Measurements from ENCODE around the gene HNRNPU. TPM values are rescaled to one million over a fixed set of nuclear protein-coding genes. Genes with fewer than 3 reads are reported as not detected.

HNRNPU gene
- total RNA-seq, 2 donors from 2014 or later: 403 to 475 TPM

- no peaks in the 10 kb centered on the region for H3K27me3 Mint-ChIP-seq
- no peaks in the 10 kb centered on the region for H3K36me3 Mint-ChIP-seq
- no peak overlapping the region for H3K27ac Mint-ChIP-seq
- ATAC-seq (no peak), DNase-seq (ENCODE audit: low spot score) (no peak)
- no peaks in the 10 kb centered on the region for H3K4me1 Mint-ChIP-seq (ENCODE audit: low read depth in 2 of 2)
- no peaks in the 10 kb centered on the region for H3K9me3 Mint-ChIP-seq
- no peak overlapping the region for H3K4me3 Mint-ChIP-seq
Observed at GRCh38 chr1:244822878-244823277, 41.5 kb downstream of the HNRNPU start.

DNA sequence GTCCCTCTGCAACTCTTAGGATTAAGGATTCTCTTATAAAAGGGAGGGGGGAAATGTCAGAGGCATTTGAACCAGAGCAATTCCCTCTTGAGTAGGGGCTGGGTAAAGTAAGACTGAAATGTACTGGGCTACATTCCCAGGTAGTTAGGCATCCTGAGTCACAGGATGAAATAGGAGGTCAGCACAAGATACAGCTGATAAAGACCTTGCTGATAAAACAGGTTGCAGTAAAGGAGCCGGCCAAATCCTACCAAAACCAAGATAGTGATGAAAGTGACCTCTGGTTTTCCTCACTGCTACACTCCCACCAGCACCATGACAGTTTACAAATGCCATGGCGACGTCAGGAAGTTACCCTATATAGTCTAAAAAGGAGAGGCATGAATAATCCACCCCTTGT, 43.2 kb downstream of the HNRNPU start:
- Mint-ChIP-seq H3K9me3 (no peaks in the 10 kb centered on the region), H3K27me3 (peaks cover 0 to 4% of the 10 kb centered on the region in 2 donors), H3K4me3 (no peak overlapping the region), H3K36me3 (no peaks in the 10 kb centered on the region), H3K27ac (no peak overlapping the region), H3K4me1 (ENCODE audit: low read depth in 2 of 2) (no peaks in the 10 kb centered on the region)
- ATAC-seq (no peak), DNase-seq (ENCODE audit: low spot score) (no peak)

- ATAC-seq (no peak), DNase-seq (ENCODE audit: low spot score) (no peak)
- no peaks in the 10 kb centered on the region for H3K9me3 Mint-ChIP-seq
- no peaks in the 10 kb centered on the region for H3K36me3 Mint-ChIP-seq
- H3K27ac Mint-ChIP-seq: no peak overlapping the region
- peaks cover 0 to 4% of the 10 kb centered on the region in 2 donors for H3K4me1 Mint-ChIP-seq (ENCODE audit: low read depth in 2 of 2)
- no peak overlapping the region for H3K4me3 Mint-ChIP-seq
- H3K27me3 Mint-ChIP-seq: peaks cover 0 to 11% of the 10 kb centered on the region in 2 donors
Observed at GRCh38 chr1:244820131-244820530, 44.2 kb downstream of the HNRNPU start.

- H3K4me1 Mint-ChIP-seq (ENCODE audit: low read depth in 2 of 2): peaks cover 0 to 4% of the 10 kb centered on the region in 2 donors
- H3K4me3 Mint-ChIP-seq: no peak overlapping the region
Observed at GRCh38 chr1:244817415-244817894, 46.9 kb downstream of the HNRNPU start.

GRCh38 chr1:244815600-244816099, 48.7 kb downstream of the HNRNPU start:
- Mint-ChIP-seq H3K27me3 (peaks cover 0 to 11% of the 10 kb centered on the region in 2 donors), H3K36me3 (no peaks in the 10 kb centered on the region), H3K9me3 (no peaks in the 10 kb centered on the region), H3K4me3 (peak overlapping the region; percentile 42), H3K4me1 (ENCODE audit: low read depth in 2 of 2) (peaks cover 0 to 4% of the 10 kb centered on the region in 2 donors), H3K27ac (no peak overlapping the region)
- DNase-seq (ENCODE audit: low spot score) (no peak), ATAC-seq (no peak)

More at GRCh38 chr1:244817415-244817894, 46.9 kb downstream of the HNRNPU start:
- Mint-ChIP-seq H3K9me3 (no peaks in the 10 kb centered on the region), H3K36me3 (no peaks in the 10 kb centered on the region), H3K27me3 (peaks cover 0 to 11% of the 10 kb centered on the region in 2 donors), H3K27ac (no peak overlapping the region)
- ATAC-seq (no peak), DNase-seq (ENCODE audit: low spot score) (no peak)

GRCh38 chr1:244813327-244813726, 51.0 kb downstream of the HNRNPU start:
- no peak for ATAC-seq
- Mint-ChIP-seq H3K36me3 (no peaks in the 10 kb centered on the region), H3K27ac (no peak overlapping the region), H3K9me3 (no peaks in the 10 kb centered on the region), H3K27me3 (peaks cover 0 to 14% of the 10 kb centered on the region in 2 donors), H3K4me1 (ENCODE audit: low read depth in 2 of 2) (peaks cover 0 to 4% of the 10 kb centered on the region in 2 donors), H3K4me3 (no peak overlapping the region)
- DNase-seq (ENCODE audit: low spot score): no peak

GRCh38 chr1:244810221-244810620, 54.1 kb downstream of the HNRNPU start:
- Mint-ChIP-seq H3K27me3 (peaks cover 4 to 7% of the 10 kb centered on the region in 2 donors), H3K4me1 (ENCODE audit: low read depth in 2 of 2) (no peaks in the 10 kb centered on the region), H3K4me3 (no peak overlapping the region), H3K36me3 (no peaks in the 10 kb centered on the region), H3K27ac (no peak overlapping the region), H3K9me3 (no peaks in the 10 kb centered on the region)
- no peak for DNase-seq (ENCODE audit: low spot score)
- no peak for ATAC-seq

- peaks cover 4 to 7% of the 10 kb centered on the region in 2 donors for H3K27me3 Mint-ChIP-seq
- H3K27ac Mint-ChIP-seq: no peak overlapping the region
- H3K4me1 Mint-ChIP-seq (ENCODE audit: low read depth in 2 of 2): no peaks in the 10 kb centered on the region
- ATAC-seq (no peak), DNase-seq (ENCODE audit: low spot score) (no peak)
- no peaks in the 10 kb centered on the region for H3K9me3 Mint-ChIP-seq
- no peaks in the 10 kb centered on the region for H3K36me3 Mint-ChIP-seq
- H3K4me3 Mint-ChIP-seq: no peak overlapping the region
Observed at GRCh38 chr1:244807138-244807537, 57.2 kb downstream of the HNRNPU start.

DNA sequence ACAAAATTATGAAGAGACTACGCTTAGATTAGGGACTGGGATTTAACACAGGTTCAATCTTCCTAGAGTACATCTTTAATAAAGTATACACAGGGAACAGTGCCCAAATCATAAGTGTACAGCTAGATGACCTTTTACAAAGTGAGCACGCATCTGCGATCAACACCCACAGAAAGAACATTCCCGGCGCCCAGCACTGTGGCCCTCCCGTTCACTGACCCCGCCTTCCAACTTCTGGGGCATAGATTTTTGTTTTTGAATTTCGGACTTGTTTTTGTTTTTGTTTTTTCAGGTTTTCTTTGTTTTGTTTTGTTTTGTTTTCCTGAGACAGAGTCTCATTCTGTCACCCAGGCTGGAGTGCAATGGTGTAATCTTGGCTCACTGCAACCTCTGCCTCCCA, 59.5 kb downstream of the HNRNPU start:
- peaks cover 2 to 7% of the 10 kb centered on the region in 2 donors for H3K27me3 Mint-ChIP-seq
- H3K9me3 Mint-ChIP-seq: no peaks in the 10 kb centered on the region
- peaks cover 2 to 4% of the 10 kb centered on the region in 2 donors for H3K4me1 Mint-ChIP-seq (ENCODE audit: low read depth in 2 of 2)
- no peaks in the 10 kb centered on the region for H3K36me3 Mint-ChIP-seq
- DNase-seq (ENCODE audit: low spot score) (no peak), ATAC-seq (no peak)
- H3K4me3 Mint-ChIP-seq: no peak overlapping the region
- H3K27ac Mint-ChIP-seq: no peak overlapping the region

- DNase-seq (ENCODE audit: low spot score): no peak
- H3K4me3 Mint-ChIP-seq: no peak overlapping the region
- H3K27me3 Mint-ChIP-seq: peaks cover 0 to under 1% of the 10 kb centered on the region in 2 donors
- no peak for ATAC-seq
- no peak overlapping the region for H3K27ac Mint-ChIP-seq
- no peaks in the 10 kb centered on the region for H3K36me3 Mint-ChIP-seq
- no peaks in the 10 kb centered on the region for H3K9me3 Mint-ChIP-seq
- H3K4me1 Mint-ChIP-seq (ENCODE audit: low read depth in 2 of 2): peaks cover 2 to 4% of the 10 kb centered on the region in 2 donors
Observed at GRCh38 chr1:244802556-244803239, 61.6 kb downstream of the HNRNPU start.

- DNase-seq (ENCODE audit: low spot score) (no peak), ATAC-seq (no peak)
- H3K9me3 Mint-ChIP-seq: no peaks in the 10 kb centered on the region
- H3K27ac Mint-ChIP-seq: no peak overlapping the region
- H3K4me1 Mint-ChIP-seq (ENCODE audit: low read depth in 2 of 2): peaks cover 2 to 4% of the 10 kb centered on the region in 2 donors
- no peaks in the 10 kb centered on the region for H3K27me3 Mint-ChIP-seq
- H3K36me3 Mint-ChIP-seq: no peaks in the 10 kb centered on the region
- H3K4me3 Mint-ChIP-seq: no peak overlapping the region
Observed at GRCh38 chr1:244802041-244802440, 62.3 kb downstream of the HNRNPU start.

GRCh38 chr1:244801246-244801645, 63.1 kb downstream of the HNRNPU start:
- H3K27ac Mint-ChIP-seq: no peak overlapping the region
- peak; percentile 56 to 59 for ATAC-seq
- H3K4me1 Mint-ChIP-seq (ENCODE audit: low read depth in 2 of 2): peaks cover 2 to 4% of the 10 kb centered on the region in 2 donors
- no peaks in the 10 kb centered on the region for H3K27me3 Mint-ChIP-seq
- DNase-seq (ENCODE audit: low spot score): no peak
- H3K36me3 Mint-ChIP-seq: no peaks in the 10 kb centered on the region
- H3K4me3 Mint-ChIP-seq: no peak overlapping the region
- no peaks in the 10 kb centered on the region for H3K9me3 Mint-ChIP-seq

DNA sequence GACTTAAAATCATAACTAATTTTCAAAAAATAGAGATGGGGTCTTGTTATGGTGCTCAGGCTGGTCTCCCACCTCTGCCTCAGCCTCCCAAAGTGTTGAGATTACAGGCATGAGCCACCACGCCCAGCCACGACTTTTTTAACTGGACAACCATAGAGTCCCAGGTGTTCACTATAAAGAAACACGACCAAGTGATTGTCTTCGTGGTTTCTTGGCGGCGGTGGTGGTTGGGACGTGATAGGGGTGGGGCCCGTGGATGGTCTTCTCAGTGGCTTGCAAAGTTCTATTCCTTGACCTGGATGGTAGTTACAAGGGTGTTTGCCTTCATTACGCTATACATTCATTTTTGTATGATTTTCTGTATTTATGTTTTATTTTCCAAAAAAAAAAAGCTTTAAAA, 63.5 kb downstream of the HNRNPU start:
- Mint-ChIP-seq H3K36me3 (no peaks in the 10 kb centered on the region), H3K4me1 (ENCODE audit: low read depth in 2 of 2) (peaks cover 2 to 4% of the 10 kb centered on the region in 2 donors)

More for the DNA sequence above, 63.5 kb downstream of the HNRNPU start:
- Mint-ChIP-seq H3K9me3 (no peaks in the 10 kb centered on the region), H3K4me3 (no peak overlapping the region), H3K27ac (no peak overlapping the region), H3K27me3 (no peaks in the 10 kb centered on the region)
- no peak for DNase-seq (ENCODE audit: low spot score)
- ATAC-seq: no peak
